ENCODE data around the gene NTN1.
"Not testable (repeated sequence)": the region's sequence is repeated elsewhere in the genome, so short reads cannot be mapped to it uniquely, and the experiment has no call there.

Gene NTN1

DNA sequence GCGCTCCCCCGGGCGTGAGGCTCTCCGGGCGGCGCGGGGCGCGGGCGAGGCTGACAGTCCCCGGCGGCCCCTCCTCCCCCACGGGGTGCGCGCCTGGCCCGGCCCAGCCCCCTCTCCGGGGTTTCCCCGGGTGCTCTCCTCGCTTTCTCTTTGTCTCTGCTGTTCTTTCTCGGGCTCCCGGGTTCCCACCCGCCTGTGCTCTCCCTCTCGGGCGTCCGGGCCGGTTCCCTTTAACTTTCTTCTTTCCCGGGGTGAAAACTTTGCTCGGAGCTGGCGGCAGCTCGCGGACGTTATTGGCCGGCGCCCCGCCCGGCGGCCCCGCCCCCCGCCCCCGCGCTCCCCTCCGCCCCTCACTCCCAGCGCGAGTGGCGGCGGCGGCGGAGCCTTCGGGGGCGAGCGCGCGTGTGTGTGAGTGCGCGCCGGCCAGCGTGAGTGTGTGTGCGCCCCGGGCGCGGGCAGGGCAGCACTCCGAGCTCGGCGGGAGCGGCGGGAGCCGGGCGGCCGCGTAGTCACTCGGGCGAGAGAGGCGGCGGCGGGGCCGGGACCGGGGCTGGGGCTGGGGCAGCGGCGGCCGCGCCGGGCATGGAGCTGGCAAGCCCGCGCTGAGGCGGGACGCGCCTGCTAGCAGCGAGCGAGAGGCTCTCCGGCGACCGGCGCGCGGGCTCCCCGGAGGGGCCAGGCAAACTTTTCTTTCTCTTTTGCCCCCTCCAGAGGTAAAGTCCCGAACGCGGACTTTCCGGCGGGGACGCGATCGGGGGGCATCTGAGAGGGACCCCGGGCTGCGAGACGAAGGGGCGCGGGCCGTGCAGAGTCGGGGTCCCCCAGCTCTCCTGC is at the start of gene NTN1:
TSS of gene NTN1 (plus strand) at position 353 of the 834 bp plus-strand sequence. CDS start 864 bp downstream, outside the sequence.
- peak; percentile 57 for DNase-seq

DNA sequence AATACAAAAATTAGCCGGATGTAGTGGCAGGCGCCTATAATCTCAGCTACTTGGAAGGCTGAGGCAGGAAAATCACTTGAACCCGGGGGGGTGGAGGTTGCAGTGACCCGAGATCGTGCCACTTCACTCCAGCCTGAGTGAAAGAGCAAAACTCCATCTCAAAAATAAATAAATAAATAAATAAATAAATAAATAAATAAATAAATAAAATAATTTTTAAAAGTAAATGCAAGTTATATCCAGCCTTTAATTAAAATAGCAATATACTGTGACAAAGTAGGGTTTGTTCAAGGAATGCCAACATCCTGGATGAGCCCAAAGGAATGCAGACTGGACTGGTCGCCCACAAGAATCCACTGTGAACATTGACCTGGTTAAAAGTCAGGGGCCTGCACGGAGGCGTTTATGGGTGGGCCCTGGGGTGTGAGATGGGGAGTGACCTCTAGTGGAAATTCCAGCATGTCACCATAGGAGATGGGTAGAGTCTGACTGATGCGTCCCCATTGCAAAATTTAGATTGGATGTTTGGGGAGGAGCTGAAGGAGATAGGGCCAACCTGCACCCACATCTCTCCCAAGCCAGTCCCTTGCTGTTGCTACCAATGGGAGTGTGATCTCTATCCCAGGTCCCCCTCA is 46.1 kb upstream of the NTN1 start:
- no peak for DNase-seq

DNA sequence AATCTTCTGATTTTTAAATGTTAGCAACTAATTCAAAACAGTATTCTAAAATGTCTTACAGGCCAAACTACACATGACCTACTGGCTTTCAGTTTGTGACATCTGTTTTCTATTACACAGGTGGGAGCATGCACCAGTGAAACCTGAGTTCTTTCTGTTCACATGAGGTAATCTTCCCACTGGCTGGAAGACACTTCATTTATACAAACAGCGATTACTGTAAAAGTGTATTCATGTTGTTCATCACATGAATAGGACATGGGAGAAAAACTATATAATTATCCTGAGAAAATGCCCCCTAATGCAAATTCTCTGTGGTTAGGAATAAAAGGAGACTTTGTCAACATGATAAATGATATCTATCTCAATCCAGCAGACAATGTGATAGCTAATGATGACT is 44.7 kb upstream of the NTN1 start:
- no peak for DNase-seq

DNA sequence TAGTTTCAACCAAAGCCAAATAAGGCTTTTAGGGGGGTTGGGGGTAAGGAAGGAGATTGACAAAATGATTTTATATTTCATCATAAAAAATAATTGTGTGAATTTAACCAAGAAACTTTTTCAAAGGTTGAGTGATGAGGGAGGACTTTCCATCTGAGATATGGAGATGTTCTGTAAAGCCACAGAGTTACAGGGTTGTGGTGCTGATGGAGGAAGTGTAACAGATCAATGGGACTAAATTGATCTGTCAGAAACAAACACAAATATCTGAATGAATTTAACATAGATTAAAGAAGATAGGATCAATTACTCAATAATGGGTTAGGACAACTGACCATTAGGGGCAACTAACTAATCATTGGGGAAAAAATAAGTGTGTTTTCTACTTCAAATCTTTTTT is 41.6 kb upstream of the NTN1 start:
- DNase-seq: no peak

DNA sequence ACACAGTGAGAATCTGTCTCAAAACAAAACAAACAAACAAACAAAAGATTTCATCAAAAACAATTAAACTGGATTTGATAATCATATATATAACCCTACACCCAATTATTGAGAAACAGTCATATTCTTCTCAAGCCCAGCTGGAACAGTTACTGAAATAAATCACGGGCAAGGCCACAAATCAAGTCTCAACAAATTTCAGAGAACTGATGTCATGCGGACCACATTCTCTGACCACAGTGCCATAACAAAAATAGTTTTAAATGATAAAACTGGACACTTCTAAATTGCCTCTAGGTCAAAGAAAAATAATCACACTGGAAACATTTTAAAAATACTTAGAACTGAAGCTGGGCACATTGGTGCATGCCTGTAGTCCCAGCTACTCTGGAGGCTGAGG is 39.9 kb upstream of the NTN1 start:
- no peak for DNase-seq

DNA sequence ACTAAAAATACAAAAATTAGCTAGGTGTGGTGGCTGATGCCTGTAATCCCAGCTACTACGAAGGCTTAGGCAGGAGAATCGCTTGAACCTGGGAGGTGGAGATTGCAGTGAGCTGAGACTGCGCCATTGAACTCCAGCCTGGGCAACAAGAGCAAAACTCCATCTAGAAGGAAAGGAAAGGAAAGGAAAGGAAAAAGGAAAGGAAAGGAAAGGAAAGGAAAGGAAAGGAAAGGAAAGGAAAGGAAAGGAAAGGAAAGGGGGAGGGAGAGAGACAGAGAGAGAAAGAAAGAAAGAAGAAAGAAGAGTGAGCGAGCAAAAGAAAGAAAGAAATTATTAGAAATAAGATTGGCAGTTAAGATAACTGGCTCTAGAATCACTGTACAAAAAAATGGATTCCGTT is 37.1 kb upstream of the NTN1 start:
- DNase-seq: not testable (repeated sequence)

DNA sequence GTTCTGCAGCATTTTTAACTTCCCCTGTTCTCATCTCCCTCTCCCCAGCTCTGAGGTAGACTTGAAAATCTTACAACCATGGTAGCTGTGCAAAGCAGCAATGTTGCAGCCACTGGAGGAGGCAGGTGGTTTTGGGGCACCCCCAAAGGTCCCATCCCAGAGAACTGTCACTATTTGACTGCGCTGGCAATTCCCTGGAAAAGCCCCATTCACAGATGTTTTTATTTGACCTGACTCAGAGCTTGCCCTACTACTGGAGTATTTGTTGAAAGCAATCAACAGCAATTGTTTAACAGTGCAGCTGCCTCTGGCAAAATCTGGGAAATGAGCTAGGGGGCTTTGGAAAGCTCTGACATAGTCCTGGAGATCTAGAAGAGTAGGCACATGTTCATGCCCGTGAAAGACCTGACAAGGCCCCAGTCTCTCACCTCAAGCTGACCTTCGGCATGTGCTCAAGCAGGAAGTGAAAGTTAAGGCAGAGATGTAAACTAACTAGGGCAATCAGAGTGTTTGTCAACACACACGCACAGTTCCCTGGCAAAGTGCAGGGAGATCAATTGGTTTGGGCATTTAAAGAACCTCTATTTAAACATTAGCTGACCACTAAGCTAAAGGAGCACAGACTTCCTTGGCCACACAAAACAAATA is 36.1 kb upstream of the NTN1 start:
- DNase-seq: no peak

DNA sequence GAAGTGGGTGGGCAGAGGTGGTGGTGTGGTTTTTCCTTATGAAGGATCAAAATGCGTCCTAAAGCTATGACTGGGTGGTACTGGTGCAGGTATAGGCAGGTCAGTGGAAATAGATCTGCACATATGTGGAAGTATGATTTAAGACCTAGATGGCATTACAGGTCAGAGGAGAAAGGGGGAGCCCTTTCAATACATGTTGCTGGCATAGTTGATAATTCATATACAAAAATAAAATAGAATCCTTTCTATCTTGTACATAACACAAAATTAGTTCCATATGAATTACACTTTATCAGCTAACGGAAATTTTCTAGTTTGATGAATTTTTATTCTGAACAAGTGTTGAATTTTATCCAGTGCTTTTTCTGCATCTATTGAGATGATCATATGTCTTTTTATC is 35.0 kb upstream of the NTN1 start:
- no peak for DNase-seq

DNA sequence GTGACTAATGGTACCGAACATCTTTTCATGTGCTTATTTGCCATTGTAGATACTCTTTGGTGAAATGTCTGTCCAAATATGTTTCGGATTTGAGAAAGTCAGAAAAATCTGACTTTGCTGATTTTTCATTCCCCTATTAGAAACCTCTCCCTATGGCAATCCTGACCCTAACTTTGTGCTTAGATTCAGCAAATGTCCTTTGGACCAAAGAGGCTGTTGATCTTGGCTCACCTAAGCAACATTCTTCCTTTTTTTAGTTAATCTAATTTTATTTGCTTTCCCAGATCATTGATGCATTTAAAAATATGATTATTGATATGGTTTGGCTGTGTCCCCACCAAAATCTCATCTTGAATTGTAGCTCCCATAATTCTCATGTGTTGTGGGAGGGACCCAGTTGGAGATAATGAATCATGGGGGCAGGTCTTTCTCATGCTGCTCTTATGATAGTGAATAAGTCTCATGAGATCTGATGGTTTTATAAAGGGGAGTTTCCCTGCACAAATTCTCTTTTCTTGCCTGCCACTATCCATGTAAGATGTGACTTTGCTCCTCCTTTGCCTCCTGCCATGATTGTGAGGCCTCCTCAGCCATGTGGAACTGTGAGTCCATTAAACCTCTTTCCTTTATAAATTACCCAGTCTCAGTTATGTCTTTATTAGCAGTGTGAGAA is 32.9 kb upstream of the NTN1 start:
- not testable (repeated sequence) for DNase-seq

DNA sequence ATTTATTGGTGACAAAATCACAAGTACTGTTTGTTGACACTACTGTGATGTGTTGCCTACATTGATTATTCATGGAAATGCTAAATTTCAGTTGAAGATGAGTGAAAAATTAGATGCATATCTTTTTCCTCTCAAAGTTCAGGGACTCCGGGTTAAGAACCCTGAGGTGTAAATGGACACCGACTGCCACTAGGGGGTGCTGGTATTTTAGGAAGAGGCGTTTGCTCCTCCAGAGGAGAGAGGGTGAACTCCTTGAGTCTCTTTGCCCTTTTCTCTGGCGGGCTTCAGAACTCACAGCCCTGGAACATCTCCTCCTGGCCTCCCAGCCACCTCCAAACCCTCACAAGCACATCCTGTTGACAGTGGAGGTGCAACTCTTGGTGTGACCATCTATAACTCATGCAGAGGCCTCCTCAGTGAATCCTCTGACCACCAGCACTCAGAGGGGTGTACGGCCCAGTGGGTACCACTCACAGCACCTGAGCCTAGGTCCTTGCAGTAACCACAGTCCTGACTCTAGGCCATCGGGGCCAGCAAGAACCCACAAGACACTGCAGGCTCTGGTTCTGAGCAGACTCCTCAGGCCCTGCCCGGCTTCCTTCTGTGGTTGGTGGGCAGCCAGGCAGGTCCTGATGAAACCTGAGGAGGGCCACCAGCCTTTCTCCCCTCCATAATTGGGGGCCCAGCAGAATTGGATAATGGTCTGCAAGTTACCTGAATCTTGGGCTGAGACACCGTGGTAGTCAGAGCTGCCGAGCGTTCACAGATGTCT is 29.6 kb upstream of the NTN1 start:
- peak; percentile 73 for DNase-seq

DNA sequence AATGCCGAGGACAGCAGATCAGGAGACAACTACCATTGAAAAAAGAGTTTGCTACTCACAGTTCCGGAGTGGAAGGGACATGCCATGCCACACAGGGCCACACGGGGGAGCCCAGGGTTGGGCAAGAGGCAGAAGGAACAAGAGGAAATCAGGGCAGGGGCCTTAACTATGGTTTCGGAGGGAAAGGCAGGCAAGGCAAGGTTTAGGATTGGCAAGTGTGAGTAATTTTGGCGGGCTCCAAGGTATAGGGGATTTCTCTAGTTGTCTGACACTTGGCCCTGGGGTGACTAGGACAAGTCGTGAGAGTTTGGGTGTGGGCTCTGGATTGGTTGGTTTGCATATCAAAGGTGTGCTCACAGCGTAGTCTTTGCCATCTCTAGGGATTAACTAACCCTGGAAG is 27.0 kb upstream of the NTN1 start:
- peak; percentile 43 for DNase-seq

DNA sequence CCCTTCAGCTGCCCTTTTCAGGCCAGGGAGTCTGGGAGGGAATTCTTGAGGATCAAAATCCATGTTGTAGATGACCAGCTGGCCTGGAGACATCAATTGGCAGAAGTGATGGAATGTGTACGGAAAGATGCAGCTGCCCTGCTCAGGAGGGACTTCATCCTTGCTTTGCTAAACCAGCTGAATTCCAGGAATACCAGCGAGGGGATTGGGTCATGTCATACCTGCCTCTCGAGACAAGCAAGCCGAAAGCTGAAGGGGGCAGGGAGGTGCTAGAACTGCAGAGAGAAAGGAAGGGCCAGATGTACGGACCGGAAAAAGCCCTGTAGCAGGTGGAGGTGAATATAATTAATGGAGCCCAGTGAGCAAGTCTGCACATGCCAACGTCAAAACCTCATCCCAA is 25.6 kb upstream of the NTN1 start:
- DNase-seq: no peak

DNA sequence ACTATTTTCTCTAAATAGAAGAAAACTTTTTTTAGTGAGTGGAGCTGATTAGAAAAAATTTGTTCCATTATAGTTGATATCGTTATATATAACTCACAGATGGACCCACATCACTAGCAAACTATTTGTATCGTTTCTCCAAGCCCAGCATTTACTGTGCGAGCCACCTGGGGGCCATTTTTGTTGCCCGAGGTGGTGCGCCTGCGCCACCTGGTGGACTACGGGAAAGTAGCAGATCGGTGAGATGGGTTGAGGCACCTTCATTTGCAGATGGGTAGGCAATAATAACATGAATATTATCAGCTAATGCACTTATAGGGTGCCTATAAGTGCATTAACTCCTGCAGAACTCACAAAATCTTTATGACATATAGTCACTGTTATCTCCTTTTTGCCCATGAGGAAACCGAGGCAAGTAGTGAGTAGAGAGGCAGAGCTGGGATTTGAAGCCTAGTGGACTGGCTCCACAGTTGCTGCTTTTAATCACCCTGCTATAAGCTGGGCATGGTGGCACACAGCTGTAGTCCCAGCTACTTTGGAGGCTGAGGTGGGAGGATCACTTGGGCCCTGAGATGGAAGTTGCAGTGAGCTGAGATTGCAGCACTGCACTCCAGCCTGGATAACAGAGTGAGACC is 23.2 kb upstream of the NTN1 start:
- DNase-seq: peak; percentile 84

DNA sequence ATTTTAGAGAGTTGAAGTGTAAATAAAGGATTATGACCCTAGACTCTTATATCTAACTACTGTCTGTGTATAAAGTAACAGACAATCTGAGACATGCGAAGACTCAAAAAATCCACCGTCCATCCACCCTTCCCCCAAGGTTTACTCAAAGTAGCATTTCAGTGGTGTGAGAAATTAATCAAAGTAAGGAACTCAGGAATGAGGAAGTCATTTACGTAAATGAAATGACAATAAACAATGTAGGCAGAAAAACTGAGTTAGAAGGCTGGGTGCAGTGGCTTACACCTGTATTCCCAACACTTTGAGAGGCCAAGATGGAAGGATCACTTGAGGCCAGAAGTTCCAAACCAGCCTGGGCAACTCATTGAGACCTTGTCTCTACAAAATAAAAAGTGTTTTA is 19.8 kb upstream of the NTN1 start:
- DNase-seq: no peak

DNA sequence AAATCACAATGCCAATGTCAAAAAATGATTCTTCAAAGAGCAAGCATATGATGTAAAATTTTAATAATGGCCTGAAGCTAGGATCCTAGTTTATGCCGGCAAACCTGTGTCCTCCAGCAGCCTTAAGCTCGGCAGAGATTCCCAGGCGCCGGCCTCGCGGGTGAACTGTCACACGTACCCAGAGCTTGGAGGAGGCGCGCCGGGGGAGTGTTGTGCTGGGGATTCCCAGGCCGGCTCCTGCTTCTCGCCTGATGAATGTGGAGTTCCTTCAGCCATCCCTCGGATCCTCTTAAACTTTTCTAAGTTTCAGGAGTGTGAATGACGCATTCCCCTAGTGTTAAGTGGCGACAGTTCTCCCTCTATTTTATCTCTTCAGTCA is 19.1 kb upstream of the NTN1 start:
- no peak for DNase-seq

DNA sequence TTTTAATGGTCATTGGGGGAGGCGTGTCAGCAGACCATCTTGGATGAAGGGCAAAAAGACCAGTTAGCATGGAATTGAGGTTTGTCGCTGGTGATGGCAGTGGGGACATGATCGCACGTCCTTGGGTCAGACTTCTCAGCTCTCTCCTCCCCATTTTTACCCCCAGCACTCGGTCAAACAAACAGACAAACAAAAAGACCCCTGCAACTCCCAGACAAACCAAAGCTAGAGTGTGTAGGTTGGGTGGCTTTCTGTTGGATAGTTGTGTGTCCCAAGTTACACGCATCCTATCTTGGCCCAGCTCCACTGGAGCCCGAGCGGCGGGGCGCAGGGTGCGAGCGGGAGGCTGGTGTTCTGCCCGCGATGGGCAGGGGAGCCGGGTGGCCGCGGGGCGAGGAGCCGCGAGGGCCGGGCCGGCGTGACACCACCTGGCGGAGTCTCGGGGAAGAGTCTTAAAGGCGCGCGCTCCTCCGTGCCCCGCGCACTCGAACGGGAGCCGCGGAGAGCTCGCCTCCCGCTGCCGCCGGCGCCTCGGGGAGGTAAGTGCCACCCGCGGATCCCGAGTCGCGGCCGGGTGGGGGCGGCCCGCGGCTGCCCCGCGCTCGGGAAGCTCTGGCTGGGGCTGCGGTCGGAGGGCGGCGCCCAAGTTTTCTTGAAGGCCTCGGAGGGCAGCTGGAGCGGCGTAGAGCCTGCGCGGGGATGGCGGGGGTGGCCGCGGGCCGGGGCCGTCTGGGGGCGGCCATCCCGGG is 18.5 kb upstream of the NTN1 start:
- peak; percentile 36 for DNase-seq

DNA sequence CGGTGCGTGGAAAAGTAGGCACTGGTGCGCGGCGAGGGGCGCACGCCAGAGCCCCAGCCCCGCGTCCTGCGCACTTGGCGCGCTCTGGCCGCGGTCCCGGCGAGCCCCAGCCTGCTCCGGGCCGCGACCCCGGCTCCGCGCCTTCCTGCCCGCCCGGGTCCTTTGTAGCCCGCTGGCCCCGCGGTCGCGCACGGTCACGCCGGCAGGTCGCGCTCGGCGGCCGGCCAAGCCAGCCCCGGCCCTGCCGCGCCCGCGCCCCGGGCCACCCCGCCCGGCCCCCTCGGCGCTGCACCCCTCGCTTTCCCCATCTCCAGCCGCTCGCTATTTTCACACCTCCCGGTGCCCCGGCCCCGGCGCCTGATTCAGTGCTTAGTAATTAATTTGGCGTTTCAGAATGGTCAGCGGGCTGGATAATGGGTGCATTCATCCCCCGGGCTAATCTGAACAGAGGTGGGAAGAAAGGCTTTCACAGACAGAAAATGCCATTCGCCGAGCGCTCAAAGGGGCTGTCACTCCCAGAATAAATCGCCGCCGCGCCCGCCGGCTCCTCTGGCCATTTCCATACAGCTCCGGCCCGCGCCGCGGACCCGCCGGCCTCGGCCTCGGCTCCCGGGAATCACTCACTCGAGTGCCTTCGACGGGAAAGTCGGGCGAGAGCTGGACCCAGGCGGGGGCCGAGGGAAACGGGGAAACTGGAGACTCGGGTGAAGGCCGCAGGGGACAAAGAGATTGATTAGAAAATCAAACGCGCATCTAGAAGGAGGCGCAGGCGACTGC is 17.8 kb upstream of the NTN1 start:
- DNase-seq: no peak

DNA sequence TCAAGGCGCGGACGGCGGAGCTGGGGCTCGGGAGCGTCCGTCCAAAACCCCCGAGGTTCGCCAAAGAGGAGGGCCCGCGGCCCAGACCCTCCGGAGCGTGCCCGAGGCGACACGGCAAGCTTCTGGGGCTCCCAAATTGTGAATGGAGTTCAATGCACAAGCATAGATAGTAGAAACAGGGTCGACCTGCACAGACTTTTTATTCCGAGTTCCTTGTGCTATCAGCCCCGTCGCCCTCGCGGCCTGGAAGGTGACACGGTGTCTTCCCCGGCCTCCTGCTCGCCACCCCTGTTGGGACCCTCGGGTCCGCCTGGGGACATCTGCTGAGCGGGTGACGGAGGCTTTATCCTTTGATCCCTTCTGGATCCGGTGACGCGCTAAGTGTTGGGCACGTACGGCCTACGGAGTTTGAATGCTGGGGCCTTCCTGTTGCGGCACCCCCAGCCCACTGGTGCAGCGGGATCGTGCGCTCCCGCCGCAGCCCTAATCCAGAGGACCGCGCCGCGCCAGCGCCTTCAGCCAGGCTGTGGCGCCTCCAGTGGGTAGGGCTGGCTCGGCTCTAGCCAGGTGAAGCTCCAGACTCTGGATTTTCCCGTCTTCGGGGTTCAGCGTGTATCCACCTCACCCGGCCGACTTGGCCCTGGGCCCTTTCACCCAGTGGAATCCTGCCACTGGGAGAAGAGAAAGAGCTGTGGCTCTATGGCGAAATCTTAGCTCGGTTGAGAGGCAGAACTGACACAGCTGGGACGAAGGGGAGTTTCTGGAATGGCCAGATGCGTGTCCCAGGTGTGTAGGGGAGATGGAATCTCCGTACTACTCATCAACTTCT is 17.0 kb upstream of the NTN1 start:
- no peak for DNase-seq

DNA sequence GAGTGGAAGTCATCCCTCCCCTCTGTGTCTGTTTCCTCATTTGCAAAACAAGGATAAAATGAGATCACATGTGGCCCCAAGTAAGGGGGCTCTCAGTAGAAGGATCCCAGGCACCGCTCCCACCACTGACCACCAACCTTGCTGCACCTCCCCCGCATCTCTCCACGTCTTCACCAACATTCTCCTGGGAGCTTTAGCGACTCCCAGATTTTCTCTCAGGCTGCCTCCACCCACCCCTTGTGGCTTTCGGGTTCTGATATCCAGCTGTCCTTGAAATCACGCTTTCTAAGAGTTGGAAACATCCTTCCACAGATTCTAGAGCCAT is 16.4 kb upstream of the NTN1 start:
- no peak for DNase-seq
